ENCODE measurements around the gene ULK3.

Gene ULK3

DNA sequence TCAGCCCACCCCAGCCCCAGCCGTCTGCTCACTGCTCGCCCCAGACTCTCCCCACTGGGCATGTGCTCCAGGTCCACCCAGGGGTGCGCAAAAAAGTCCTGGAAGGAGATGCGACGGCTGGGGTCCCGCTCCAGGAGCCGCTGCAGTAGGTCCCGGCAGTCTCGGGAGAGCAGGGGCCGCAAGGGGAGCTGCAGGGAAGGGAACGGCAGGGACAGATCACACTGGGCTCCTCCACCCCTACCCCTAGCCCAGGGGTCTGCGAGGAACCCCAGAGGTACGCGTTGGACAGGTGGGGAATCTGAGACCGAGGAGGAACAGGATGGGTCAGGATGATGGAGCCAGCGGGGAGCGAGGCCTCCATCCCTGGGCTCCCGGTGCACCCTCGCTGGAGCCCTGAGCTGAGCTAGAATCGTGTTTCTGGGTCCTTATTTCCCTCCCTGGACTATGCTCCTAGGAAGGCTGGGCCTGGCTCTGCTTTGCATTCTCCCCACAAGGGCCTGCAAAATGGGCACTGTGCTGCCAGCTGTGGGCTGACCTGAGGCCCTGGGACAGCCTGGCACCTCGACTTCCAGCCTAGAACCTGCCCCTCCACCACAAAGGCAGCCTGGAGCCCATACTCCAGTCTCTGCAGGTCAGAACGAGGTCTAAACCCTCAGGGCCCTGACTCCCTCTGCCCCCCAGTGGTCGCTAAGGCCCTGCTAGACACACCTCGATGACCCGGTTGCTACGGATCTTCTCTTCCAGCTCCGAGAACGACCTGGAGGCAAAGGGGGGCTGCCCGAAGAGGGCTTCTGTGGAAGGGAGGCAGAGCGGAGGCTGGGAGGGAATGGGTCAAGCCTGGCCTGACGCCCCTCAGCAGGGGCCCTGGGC is 3.2 kb downstream of the ULK3 start:
- no peak for DNase-seq

GRCh38 chr15:74838746-74839525 is 4.0 kb downstream of the ULK3 start:
- no peak for DNase-seq

DNA sequence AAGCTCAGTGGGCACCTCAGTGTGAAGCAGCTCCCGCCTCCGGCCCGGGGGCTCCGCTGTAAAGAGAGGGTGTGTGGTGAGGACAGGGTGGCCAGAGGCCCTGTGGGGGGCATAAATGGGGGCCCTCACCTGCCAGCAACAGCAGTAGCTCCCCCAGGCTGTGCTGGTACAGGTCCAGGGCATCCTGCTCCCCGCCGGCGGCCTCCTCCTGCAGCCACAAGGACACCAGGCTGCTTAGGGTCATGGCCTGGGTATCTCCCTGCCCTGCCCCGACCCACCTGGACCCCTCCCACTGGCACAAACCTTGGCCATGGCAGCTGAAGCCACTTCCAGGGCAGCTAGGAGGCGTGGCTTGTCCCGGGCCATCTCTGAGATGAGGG is 4.8 kb downstream of the ULK3 start:
- no peak for DNase-seq

DNA sequence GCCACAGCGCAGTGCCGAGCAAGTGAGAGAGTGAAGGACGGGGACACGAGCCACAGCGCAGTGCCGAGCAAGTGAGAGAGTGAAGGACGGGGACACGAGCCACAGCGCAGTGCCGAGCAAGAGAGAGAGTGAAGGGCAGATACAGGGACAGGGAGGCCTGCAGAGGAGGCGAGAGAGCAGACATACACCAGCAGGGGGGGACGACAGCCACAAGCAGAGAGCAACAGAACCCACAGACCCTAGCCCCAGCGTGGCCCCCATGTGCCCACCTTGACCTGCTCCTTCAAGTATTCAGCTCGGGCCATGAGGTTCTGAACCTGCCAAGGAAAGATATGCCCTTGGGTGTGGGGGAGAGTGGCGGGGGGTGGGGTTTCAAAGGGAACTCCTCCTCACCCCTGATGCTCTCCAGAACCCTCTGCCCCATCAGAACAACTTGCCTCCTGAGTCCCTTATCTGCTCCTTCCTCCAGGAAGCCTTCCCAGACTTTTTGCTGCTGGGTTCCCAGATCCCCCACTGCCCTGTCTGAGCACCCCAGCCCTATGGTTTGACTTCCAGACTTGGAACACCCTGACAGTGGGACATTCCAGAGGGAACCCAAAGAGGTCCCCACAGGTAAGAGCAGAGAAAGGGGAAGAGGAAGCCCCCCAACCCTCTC is 5.3 kb downstream of the ULK3 start:
- DNase-seq: no peak

GRCh38 chr15:74836846-74837245 is 6.1 kb downstream of the ULK3 start:
- no peak for DNase-seq

DNA sequence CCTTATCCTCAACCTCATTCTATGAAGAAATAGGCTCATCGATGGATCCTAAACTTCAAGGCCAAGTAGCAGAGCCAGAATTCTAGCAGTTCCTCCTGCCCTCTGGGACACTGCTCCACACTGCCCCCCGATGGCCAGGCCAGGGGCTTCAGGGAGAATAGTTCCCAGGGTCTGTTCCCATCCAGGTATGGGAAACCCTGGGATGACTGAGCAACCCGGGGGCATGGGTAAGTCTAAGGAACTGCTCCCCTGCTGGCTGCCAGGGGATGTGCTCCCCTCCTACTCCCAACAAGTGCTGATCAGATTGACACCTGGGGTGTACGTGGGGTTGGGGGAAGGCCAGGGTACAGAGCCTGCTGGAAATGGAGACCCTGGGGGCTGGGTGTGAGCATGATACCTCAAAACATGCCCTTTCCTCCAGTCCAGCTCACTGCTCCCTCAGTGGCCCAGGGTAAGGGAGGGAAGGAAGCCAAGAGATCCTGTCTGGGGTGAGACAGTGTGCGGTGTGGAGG is 7.6 kb downstream of the ULK3 start:
- peak; percentile 26 for DNase-seq

DNA sequence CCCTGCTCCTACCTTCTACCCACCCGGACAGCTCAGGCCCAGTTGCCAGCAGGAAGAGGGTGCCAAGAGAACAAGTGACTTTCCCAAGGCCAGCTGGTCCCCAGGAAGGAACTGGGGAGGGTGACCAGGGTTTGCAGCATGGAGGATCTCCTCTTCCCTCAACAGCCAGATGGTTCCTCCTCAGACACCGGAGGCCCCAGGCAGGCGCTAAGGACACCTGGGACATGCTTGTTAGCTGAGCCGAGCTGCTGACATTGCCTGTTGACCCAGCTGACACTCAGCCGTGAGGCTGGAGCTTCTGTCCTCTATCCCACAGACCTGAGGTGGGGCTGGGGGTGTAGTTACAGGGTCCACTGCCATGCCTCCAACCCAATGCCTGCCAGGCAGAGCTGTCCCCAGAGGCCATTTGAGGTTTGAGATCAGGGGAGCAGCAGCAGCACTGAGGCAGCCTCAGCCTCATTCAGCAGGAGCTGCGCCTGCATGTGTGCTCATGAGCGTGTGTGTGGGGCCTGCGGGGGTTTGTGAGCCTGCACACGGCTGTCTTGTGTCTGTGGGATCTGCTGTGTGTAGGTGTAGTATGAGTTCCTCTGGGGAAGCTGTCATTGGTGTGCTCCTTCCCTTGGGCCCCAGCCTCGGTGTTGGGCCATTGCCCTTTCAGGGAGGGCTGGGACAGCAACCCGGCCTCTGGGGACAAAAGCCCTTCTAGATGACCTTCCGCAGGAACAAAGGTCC is 9.4 kb downstream of the ULK3 start:
- DNase-seq: no peak

- DNase-seq: no peak
Measured at GRCh38 chr15:74832826-74833225, 10.1 kb downstream of the ULK3 start.

- no peak for DNase-seq
Measured at GRCh38 chr15:74831813-74832495, 11.0 kb downstream of the ULK3 start.

DNA sequence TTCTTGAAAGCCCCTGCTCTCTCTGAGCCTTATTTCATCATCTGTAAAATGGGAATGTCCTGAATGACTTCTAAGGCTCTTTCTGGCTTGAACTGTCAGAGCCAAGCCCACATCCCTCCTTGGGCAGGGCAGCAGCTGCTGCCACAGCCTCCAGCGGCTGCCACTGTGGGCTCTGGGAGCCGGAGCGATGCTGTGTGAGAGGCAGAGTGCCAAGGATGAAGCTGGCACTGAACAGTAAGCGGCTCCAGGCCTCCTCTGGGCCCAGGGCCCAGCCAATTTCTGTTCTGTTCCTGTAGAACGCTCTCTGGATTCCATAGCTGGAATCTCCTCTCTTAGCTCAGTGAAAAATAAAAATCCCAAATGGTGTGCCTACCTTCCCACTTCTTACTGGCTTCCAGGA is 12.1 kb downstream of the ULK3 start:
- no peak for DNase-seq

GRCh38 chr15:74829991-74830390 is 13.0 kb downstream of the ULK3 start:
- DNase-seq: no peak

- DNase-seq: no peak
Measured at GRCh38 chr15:74829486-74829885, 13.5 kb downstream of the ULK3 start.

DNA sequence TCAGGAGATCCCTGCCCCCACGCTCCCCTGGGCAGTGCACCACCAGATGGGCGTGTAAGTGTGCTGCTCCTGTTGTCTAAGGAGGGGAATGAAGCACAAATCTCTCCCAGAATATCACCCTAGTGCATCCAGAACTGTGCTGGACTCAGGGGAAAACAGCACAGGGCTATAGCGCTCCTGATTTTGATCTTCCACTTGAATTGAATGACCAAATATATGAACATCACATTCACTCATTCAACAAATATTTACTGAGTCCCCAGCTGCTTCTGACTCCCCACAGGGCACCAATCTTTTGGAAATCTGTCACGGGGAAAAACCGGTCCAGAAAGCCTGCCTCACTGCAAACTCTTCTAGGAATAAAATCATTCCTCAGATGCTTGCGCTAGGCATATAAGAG is 14.1 kb downstream of the ULK3 start:
- DNase-seq: no peak

GRCh38 chr15:74827614-74828013 is 15.3 kb downstream of the ULK3 start:
- DNase-seq: no peak

GRCh38 chr15:74826921-74827320 is 16.0 kb downstream of the ULK3 start:
- no peak for DNase-seq

DNA sequence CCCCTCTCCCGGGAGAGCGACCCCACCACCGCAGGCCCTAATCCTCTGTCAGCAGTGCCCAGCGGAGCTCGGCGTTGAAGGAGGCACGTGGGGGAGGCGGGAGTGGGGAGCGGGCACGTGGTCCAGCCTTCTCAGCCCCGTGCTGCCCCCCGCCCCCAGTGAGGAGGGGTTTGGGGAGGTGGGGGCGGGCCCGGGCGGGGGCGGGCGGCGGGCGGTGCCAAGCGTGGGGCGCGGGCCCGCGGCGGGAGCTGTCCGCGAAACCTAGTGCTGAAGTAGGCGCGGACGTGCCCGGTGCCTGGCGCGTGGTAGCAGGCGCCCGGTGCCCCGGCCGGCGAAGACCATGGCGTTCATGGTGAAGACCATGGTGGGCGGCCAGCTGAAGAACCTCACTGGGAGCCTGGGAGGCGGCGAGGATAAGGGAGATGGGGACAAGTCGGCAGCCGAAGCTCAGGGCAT is 16.6 kb downstream of the ULK3 start, which contains the start of gene CPLX3:
TSS of gene CPLX3 (plus strand) at position 264 of the 456 bp plus-strand sequence. CDS start at position 341, 77 bp downstream.
- DNase-seq: peak; percentile 39

- no peak for DNase-seq
Measured at GRCh38 chr15:74825866-74826265, 17.1 kb downstream of the ULK3 start.

GRCh38 chr15:74824976-74825375 is 18.0 kb downstream of the ULK3 start:
- DNase-seq: no peak

DNA sequence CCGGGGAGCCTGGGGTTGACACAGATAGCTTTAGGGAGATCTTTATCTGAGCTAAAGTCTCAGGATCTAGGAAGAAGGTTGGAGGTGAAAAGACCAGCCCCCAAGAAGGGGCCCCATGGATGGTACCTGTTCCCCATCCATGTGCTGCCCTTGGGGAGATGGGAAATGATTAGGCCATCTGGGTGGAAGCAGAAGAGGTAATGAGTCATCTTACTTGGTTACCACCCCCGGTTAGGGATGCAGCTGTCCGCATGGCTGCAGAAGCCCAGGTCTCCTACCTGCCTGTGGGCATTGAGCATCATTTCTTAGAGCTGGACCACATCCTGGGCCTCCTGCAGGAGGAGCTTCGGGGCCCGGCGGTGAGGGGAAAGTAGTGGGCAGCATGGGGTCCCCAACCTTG is 19.6 kb downstream of the ULK3 start:
- no peak for DNase-seq

DNA sequence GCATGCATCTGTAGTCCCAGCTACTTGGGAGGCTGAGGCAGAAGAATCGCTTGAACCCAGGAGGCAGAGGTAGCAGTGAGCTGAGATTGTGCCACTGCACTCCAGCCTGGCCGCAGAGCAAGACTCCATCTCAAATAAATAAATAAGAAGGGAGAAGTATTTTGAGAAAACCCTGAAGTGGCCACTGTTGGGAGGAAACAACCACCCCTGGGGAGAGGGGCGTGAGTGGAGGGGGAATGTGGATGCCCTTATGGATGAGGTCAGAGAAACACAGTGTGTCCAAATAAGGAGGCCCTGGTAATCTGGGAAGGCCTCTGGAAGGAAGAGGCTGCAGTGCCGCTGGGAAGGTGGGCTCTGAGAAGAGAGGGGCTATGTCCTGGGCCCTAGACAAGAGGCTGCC is 20.7 kb downstream of the ULK3 start:
- DNase-seq: no peak

GRCh38 chr15:74821790-74822158 is 21.2 kb downstream of the ULK3 start:
- DNase-seq: no peak

Data from effector CD4-positive, alpha-beta T cell (primary cell).